ENCODE data around the gene GRID2. TPM values are rescaled to one million over a fixed set of nuclear protein-coding genes. Genes with fewer than 3 reads are reported as not detected.

Gene GRID2
- total RNA-seq, 1 experiment from 2014 or later = not detected

GRCh38 chr4:92953462-92953861 is 649.7 kb downstream of the GRID2 start:
- no peak for DNase-seq (ENCODE audit: low read depth)

- DNase-seq (ENCODE audit: low read depth) = no peak
Observed at GRCh38 chr4:92961881-92962280, 658.1 kb downstream of the GRID2 start.

GRCh38 chr4:92962831-92963230 is 659.1 kb downstream of the GRID2 start:
- no peak for DNase-seq (ENCODE audit: low read depth)

GRCh38 chr4:92968556-92968955 is 664.8 kb downstream of the GRID2 start:
- DNase-seq (ENCODE audit: low read depth) = no peak

DNA sequence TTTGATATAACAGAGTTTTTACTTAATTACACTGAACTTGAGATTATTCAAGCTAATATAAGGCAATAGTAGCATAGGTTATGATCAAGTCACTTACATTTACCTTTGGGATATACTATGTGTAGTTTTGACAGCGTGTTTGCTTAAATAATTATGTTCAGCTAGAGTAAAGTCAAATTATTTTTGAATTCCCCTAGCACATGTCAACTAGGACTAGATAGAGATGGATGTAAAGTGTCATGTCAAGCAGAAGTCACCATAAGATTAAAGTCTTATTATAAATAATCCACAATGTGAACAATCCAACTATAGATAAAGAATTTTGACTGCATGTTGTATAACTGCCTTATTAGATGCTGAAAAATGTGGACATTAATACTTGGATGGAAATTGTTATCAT is 665.2 kb downstream of the GRID2 start:
- no peak for DNase-seq (ENCODE audit: low read depth)

- peak; percentile 90 for DNase-seq (ENCODE audit: low read depth)
Observed at GRCh38 chr4:92969650-92970379, 666.0 kb downstream of the GRID2 start.

GRCh38 chr4:92970996-92971395 is 667.2 kb downstream of the GRID2 start:
- DNase-seq (ENCODE audit: low read depth) = no peak

DNA sequence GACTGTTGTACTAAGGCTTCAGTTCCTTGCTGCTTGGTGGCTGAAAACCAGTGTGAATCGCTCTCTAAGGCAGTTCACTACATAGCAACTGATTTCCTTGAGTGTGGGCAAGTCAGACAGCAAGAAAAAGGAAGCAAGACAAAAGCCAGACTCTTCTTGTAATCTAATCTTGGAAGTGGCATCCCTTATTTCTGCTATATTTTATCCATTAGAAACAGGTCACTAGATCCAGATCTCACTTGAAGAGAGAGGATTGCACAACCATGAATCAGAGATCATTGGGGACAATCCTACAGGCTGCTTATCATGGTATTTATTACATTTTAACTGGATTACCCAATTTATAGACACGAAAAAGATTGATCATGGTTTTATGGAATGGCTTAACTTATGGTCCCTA is 684.5 kb downstream of the GRID2 start:
- no peak for DNase-seq (ENCODE audit: low read depth)

DNA sequence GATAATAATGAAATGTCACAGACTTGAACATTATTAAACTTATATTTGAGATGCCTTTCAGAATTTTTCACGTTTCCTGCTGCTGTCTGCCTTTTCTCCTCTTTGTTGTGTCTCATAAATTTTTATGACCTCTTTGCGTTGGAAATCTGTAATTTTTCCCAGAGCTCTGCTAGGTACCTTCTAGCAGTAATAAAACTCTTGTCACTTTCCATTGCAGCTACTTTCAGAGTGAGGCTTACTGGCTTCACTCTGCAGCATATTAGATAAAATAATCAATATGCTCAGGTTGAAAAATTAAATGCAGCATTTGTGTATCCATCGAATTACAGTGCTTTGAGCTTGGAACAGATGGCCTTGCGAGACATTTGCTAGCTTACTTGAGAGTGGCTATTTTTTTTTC is 689.0 kb downstream of the GRID2 start:
- DNase-seq (ENCODE audit: low read depth) = no peak

DNA sequence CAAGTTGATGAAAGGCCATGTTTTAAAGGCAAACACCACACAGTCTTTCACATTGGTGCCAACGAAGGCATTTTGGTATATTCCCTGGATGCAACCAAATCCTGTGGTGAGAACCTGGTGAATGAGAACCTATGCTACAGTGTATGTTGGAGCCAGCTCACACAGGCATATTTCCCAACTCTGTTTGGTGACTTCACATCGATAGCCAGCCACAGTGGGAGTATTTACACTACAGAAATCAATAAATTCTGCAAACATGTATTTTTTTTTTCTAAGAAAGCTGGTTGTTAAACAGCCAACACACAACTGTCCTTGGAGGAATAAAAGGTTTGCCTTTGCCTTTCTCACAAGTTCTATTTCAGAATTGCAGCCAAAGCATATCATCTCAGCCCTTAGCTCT is 691.0 kb downstream of the GRID2 start:
- no peak for DNase-seq (ENCODE audit: low read depth)

- no peak for DNase-seq (ENCODE audit: low read depth)
Observed at GRCh38 chr4:92996533-92996932, 692.8 kb downstream of the GRID2 start.

DNA sequence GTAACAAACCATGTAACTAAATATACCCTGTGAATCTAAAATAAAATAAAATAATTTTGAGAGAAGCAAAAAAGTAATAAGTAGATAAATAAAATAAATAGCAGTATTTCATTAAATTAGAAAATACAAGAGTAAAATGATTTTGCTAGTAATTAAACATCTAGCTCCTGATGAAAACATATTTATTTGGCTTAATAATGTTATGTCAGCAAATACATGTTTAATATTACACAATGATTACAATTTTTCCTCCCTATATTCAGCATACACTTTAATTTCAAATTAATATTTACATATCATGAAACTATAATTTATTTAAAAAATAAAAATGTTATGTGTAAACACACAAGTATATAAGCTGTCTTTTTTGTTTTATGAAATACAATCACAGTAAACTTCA is 697.1 kb downstream of the GRID2 start:
- no peak for DNase-seq (ENCODE audit: low read depth)

DNA sequence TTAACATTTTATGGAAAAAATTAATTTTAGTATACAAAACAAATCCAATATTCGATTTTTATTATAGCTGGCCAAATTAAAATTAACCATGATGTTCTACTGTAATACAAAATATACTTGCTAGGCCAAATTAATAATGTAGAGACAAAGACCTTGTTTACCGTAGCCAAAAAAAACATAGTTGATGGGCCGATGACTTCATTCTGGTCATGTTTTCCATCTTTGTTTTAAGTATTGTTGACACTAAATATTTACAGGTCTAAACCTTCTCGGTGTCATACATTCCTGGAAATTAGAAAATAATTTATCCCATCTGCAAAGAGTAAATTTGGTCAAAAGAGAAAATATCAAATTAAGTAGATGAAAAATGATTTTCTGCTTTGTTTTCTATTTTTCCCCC is 698.5 kb downstream of the GRID2 start:
- no peak for DNase-seq (ENCODE audit: low read depth)

GRCh38 chr4:93016350-93016749 is 712.6 kb downstream of the GRID2 start:
- DNase-seq (ENCODE audit: low read depth) = no peak

DNA sequence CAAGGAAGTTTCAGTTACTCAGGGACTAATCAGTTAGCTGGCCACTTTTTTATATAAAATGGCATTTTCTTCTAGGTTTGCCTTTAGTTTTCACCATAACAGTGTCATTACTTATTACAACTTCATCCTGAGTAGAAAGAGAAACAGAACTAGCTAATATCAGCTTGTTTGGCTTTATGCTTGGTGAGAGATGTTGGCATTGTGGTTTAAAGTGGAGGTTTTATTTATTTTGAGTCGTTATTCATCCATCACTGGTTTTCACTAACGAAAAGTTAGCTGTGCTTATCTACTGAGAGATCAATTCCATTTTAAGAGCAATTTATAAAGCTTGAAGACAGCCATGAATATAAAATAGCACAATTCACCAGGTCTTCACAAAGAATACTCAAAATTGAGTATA is 714.5 kb downstream of the GRID2 start:
- no peak for DNase-seq (ENCODE audit: low read depth)

DNA sequence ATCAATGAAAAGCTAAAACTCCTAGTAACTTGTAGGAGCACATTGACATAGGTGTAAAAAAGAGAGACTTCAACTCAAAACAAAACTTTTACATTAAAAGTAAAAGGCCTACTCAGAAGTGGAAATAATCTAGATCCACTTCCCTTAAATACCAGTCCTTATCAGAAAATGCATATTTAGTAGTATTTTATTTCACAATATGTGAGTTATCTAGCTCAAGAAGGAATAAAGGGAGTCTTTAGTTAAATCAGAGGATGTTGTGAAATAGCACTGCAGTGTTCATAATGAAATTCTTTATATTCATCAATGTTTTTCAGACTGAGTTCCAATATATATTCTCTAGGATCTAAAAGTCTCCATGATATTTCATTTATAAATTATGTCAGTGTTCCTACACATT is 715.0 kb downstream of the GRID2 start:
- no peak for DNase-seq (ENCODE audit: low read depth)

- DNase-seq (ENCODE audit: low read depth) = no peak
Observed at GRCh38 chr4:93029769-93030168, 726.0 kb downstream of the GRID2 start.

GRCh38 chr4:93030670-93031069 is 726.9 kb downstream of the GRID2 start:
- DNase-seq (ENCODE audit: low read depth) = no peak

DNA sequence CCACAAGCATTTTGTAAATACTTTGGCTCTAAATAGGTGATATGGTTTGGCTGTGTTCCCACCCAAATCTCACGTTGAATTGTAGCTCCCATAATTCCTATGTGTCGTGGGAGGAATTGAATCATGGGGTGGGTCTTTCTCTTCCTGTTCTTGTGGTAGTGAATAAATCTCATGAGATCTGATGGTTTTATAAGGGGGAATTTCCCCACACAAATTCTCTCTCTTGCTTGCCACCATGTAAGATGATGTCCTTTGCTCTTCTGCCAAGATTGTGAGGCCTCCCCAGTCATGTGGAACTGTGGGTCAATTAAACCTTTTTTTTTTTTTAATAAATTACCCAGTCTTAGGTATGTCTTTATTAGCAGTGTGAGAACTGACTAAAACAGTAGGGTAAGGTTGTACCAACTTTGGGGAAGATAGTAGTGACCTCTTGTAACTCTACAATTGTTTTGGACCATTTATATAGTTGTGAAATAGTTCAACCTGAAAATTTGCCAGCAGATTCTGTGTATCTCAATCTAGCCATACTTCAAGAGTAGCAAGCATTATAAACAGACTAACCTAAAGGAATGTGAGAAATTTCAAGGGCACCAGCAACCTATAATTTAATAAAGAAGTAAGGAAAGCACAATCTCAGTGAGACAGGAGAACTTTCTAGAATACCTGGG is 727.8 kb downstream of the GRID2 start:
- no peak for DNase-seq (ENCODE audit: low read depth)

DNA sequence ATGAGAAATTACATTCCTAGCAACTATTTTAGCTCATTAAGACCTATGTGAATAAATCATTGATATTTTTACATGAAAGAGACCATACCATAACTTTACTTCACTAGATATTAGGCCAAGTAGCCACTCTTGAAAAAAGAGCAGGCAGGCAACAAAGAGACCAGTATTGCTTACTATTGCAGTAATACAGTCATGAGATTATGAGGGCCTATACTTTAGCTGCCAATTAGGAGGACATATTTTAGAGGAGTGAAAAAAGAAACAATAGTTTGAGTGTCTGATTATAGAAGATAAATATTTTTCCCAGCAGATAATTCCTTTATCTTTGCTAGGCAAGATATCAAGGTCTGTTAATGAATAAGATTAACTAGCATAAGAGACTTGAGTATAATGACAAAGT is 739.0 kb downstream of the GRID2 start:
- DNase-seq (ENCODE audit: low read depth) = no peak

GRCh38 chr4:93053140-93053539 is 749.4 kb downstream of the GRID2 start:
- DNase-seq (ENCODE audit: low read depth) = no peak

- DNase-seq (ENCODE audit: low read depth) = no peak
Observed at GRCh38 chr4:93061826-93062225, 758.1 kb downstream of the GRID2 start.

DNA sequence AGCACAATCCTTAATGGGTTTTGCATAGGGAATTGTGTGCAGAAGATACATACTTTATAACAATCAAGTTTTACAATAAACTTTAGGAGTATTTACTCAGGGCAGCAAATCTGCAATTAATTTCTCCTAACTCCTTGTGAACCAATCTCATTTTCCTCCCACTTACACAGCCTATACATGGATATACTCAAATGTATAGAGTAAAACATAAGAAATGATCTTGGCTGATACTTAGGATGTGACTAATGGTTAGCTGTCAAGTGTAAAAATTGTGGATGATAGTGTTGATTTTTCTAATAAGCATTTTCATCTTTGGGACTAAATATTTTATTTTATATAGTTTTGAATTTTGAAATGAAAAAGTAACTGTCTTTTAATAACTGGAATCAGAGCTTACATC is 759.6 kb downstream of the GRID2 start:
- DNase-seq (ENCODE audit: low read depth) = no peak

All from HT1080 (cell line).